Stimulated activated CD8-positive, alpha-beta memory T cell treated with anti-CD3 and anti-CD28 coated beads, Interleukin-7, amount 100 ng/mL, for 48 hours (primary cell): ENCODE data around the gene SRRM2.
A peak's percentile ranks its signal among the peaks of the same experiment; 100 is the strongest.

Source experiments
- DNase-seq, 2 donors: peaks; one replicate each; pipeline ENCODE4 v3.0.0-alpha.2; 2020; ENCODE audit warnings: low read depth in 1 of 2; ENCODE audit errors: extremely low read depth in 1 of 2

SRRM2 gene

DNA sequence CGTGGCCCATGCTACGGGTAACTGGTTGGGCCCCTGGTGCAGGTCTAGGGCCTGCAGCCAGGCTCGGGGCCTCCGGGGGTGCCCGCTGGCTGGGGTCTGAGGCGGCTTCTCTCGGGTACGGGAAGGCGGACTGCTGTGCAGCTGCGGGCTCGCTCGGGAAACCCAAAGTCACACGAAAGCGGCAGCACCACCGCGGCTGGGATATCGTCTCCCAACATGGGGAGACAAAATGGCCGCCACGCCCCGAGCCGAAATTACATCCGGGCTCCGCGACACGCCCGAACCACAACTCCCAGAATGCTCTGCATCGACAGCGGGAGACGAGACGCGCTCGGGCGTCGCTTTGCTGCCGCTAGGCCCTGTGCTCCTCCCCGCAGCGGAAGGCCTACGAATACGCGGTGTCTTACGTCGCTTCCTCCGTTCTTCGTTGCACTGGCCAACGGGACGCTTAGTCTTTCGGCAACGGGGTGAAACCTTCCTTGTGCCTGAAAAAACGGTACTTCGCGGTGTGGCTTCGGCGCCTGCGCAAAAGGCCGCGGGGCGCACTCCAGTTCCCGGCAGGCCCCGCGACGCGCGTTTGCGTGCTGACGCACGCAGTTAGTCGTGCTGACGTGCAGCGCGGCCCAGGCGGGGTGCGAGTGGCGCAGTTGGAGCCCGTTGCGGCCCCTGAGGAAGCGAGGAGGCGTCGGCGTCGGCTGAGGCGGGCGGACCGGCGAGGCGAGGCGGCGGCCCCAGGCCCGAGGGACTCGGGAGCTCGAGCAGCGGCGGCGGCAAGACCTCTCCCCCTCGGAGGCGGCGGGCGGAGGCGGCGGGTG, at the start of gene SRRM2:
Gene SRRM2 (plus strand): TSS at position 604 of the 815 bp plus-strand sequence. CDS start 3,727 bp downstream, outside the sequence.
- peak; percentile 90 to 91 for DNase-seq

- no peak for DNase-seq
Measured at GRCh38 chr16:2702871-2703745, 49.3 kb upstream of the SRRM2 start.

- DNase-seq = no peak
Measured at GRCh38 chr16:2704166-2704982, 48.1 kb upstream of the SRRM2 start.

- no peak for DNase-seq
Measured at GRCh38 chr16:2704983-2705275, 47.5 kb upstream of the SRRM2 start.

DNA sequence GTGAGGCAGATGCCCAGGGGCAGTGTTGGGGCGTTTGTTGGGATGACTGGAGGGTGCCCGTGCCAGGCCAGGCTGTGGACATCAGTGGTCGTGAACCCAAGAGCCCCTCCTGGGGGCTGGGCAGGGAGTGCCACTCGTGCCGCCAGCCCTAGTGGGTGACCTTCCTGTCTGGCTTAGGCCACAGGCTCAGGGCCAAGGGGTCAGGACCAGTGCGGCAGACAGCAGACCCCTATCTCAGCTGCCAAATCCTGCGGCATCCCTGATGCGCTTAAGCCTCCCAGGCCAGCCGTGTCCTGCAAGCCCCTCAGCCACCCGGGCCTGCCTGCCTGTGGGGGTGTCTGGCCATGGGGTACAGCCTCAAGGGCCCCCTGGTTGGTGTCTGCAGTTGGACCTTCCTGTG, 47.1 kb upstream of the SRRM2 start:
- DNase-seq = no peak

DNA sequence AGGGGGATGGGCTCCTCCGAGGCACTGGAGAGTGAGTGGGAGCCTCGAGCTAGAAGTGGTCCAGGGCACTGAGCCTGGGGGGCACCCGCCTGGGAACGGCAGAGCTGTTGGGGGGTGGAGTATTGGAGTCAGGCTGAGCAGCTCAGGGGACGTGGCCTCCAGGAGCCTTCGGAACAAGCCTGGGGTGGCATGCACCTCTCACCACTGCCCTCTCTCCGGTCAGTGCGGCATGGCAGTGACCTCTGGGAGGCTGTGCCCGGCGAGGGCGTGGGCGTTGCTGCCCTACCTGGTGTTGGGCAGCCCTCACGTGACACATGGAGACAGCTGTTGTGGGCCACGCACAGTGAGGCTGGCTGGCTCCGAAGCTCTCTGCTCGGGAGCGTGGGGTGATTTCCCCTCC, 46.4 kb upstream of the SRRM2 start:
- DNase-seq = no peak

GRCh38 chr16:2706611-2707311, 45.7 kb upstream of the SRRM2 start:
- DNase-seq = no peak

DNA sequence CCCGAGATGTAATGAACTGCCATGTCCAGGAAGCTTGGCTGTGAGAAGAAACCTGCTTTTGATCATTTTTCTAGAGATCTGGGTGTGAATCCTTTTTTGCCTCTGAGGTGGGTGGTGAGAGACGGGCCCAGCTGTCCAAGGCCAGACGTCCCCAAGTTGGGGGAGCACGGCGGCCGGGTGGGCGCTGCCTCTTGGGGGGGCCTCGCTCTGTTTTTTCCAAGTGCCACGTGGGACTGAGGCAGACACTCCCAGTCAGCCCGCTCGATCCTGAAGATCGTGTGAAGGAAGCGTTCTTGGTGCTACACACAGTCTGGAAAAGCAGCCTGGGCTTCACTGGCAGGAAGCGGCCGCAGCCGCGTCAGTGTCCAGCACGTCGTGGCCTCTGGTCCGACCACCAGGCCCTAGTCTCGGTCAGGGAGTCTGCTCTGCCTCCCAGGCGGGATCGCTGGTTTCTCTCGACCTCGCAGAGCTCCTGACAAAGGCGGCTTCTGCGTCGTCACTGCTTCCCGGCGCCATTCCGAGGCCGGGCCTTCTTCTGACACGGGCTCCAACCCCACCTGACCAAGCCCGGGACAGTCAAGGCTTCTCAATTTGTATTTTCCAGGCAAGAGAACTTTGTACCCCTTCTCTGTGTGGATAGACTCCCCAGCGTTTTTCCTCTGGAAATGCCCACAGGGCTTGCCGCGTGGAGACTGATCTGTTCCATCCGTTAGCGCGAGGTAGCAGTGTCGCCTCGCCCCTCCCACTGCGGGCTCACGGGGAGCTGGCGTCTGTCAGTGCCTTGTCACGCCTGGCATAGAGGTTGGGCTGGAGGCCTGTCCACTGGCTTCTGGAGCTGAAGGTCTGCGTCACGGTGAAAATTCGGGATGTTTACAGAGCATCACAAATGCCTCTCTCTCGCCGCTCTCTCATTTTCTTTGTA, 44.8 kb upstream of the SRRM2 start:
- DNase-seq = no peak

DNA sequence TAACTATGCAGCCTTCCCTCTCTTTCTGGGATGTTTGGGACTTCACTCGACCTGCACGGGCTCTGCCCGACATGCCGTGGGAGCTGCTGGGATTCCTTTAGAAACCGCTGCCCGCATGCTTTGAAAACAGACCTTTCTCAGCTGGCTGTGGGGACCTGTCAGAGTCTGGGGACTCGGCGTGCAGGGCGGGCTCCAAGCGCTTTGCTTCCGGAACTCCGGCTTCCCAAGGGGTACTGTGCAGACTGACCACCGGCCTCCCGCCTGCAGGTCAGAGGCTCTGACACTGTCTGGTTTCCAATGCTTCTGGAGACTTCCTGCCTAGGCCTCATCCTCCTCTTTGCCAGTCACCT, 44.2 kb upstream of the SRRM2 start:
- no peak for DNase-seq

GRCh38 chr16:2708955-2709587, 43.4 kb upstream of the SRRM2 start:
- no peak for DNase-seq

- no peak for DNase-seq
Measured at GRCh38 chr16:2709588-2709984, 42.9 kb upstream of the SRRM2 start.

DNA sequence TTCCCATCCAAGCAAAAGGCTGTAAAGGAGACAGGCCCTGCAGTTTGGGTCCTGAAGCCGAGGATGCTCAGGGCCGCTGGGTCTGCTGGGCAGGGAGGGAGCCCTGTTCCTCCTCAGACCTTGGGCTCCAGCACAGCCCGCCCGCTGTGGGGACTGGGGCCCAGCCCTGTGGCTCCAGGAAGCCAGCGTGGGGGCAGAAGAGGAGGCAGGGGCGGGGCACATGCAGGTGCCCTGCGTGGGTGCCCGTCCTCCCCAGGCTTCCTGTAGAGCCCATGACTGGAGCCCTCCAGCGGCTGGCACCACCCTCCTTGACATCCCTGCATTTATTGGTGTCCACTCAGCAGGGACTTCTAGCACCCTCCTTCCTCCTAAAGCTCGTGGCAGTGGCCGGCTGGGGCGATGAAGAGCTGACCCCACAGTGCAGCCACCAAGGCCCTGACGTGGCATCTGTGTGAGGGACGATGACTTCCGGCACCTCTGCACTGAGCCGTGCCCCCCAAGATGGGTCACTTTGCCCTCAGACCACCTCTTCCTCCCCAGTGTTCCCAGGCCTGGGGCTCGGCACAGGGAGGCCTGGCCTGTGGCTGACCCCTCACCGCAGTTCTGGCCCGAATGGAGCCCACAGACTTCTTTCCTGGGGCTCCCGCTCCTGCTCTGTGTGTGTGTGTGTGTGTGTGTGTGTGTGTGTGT, 42.3 kb upstream of the SRRM2 start:
- no peak for DNase-seq

GRCh38 chr16:2710711-2711231, 41.7 kb upstream of the SRRM2 start:
- no peak for DNase-seq

DNA sequence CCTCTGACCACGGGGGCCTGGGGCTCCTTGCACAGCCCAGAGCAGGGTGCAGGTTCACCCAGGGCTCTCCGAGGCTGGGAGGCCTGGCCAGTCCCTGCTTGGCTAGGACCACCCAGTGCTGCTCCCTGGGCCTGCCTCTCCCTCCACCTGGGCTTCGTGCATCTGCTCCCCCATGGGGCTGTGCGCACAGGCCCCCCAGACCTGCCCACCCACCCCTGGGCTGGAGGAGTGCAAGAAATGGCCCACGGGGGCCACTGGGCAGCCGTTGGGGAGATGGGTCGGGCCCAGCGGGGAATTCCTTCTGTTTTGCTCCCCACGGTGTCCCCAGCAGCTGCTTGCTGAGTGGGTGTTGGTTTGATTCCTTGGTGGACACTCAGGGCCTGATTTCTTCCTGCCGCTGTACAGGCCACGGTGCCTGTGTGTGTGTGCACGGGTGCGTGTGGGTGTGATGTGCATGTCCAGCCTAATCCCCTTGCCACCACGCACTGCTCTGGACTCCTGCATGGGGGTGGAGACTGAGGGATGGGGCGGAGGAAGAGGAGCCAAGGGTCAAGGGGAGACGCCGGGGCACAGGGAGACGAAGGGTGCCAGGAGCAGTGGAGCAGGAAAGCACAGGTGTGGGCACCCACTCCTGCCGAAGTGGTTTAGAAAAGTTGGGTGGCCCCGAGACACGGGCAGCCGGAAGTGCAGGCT, 40.9 kb upstream of the SRRM2 start:
- DNase-seq = no peak

GRCh38 chr16:2712063-2712441, 40.4 kb upstream of the SRRM2 start:
- no peak for DNase-seq

DNA sequence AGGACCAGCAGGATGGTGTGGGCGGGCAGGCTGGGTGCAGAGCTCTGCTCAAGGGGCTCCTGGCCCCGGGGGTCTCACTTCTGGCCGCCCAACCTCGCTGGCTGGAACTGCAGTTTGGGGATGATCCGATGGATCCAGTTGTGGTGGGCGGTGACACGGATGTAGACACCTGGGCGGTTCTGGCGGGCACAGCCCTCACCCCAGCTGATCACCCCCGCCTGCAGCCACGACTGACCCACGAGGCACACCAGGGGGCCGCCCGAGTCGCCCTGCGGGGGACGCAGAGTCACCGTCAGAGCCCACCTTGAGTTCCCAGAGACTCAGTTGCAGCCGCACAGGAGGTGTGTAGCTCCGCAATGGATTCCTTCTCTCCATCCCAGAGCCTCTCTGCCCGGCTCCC, 39.9 kb upstream of the SRRM2 start:
- no peak for DNase-seq

GRCh38 chr16:2713523-2713922, 38.9 kb upstream of the SRRM2 start:
- no peak for DNase-seq
